H1 (cell line): Measurements from ENCODE around the gene HEATR9. TPM values are rescaled to one million over a fixed set of nuclear protein-coding genes. Genes with fewer than 3 reads are reported as not detected.

ENCODE experiments used
- RNF2 ChIP-seq: fragments of 200-900, 300-1000 bp; sonication (generic); IDR thresholded peaks from 2 replicates; pipeline ENCODE4 v1.7.1; 2016; ENCODE audit warnings: borderline replicate concordance, low read depth, mild to moderate bottlenecking, antibody characterized with exemption, low read length; ENCODE audit not compliant: poor library complexity, severe bottlenecking; ENCODE audit errors: missing control alignments
- polyA plus RNA-seq, 7 experiments: library from polyadenylated mRNA; depleted of rRNA in 3 of 7; stranded (reverse) in 5 of 7; unstranded in 2 of 7; fragments of >200 nt in 5 of 7; fragments of 200-250 nt in 2 of 7; gene quantifications; 1 replicate in 5 of 7; 2 replicates in 1 of 7; 4 replicates in 1 of 7; pipeline versions ENCODE4 v1.2.1 to v1.2.3, GENCODE V29; 2011 to 2013; ENCODE audit warnings: missing spikeins in 2 of 7, mixed read lengths in 2 of 7
- total RNA-seq: library from RNA; stranded (reverse); fragmentation: NEBNext Ultra II Directional; extraction: Animal tissue kit (Norgen Biotek cat#: 25700); gene quantifications from 2 replicates; pipeline ENCODE4 v1.2.1, GENCODE V29; 2021

Gene HEATR9
- total and polyA plus RNA-seq, 2 of the 8 experiments (the other 6 are each of a cell fraction or from before 2014, with no cell fraction given), result not detected

DNA sequence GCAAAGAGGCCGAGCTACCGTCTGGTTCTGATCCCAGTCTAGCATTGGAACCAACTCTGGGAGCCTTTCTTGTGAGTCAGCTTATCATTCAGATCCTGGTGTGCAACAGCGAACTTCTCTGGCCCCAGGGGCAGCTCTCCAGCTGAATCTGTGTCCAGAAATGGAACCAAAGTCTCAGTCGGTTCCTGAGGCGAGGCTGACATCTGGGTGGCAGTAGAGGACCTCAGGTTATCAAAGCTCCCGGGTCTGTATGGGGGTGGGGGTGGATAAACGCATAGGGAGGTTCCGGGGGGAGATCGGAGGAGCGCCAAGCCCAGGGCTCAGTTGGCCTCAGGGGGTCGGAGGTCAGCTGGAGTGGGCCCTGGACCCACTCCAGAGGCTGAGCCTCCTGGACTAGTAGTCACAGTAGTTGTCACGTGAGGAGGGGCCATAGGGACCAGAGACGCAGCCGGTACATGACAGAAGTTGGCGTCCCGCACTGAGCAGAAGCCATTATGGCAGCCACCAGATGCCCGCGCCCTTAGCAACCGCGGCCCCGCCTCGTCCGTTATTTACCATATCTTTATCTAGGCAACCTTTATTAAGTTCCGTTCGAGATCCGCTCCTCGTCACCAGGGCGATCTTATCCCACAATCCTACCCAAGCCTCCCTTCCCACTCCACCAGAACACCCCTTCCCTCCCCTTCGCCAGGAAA is 49.0 kb upstream of the HEATR9 start (continued):
- TF ChIP-seq RNF2, result no peak
